Measurements from ENCODE around the gene MPST.

The MPST gene

DNA sequence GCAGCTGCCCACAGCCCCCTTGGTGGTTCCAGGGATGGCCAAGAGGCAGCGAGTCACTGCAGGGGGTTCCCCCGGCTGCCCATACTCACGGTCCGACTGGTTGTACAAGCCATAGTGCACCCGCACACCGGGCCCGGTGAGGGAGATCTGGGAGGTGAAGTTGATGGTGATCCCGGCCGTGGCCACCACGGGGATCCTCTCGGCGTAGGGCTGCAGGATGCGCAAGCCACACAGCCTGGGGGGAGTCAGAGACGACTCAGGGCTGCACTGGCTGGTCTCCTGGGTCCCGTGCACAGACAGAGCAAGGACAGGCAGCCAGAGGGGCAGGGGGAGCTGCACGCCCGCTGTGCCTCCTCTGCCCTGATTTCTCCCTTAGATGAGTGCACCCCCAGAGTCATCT lies 55.5 kb downstream of the MPST start:
- H3K27me3 ChIP-seq (ENCODE audit: low read depth, low read length) = no peaks in the 10 kb centered on the region
- peaks cover 64% of the 10 kb centered on the region for H3K36me3 ChIP-seq (replicated peaks; ENCODE audit: low read depth, low read length)
- H2AFZ ChIP-seq (ENCODE audit: low read depth, low read length) = no peak overlapping the region
- peaks cover 5% of the 10 kb centered on the region for H4K20me1 ChIP-seq (ENCODE audit: insufficient read depth, low read length)
- H3K4me3 ChIP-seq (ENCODE audit: low read length) = no peak overlapping the region
- no peaks in the 10 kb centered on the region for H3K9me3 ChIP-seq (ENCODE audit: insufficient read depth, low read length)
- no peak overlapping the region for H3K27ac ChIP-seq (ENCODE audit: low read length)
- H3K79me2 ChIP-seq (ENCODE audit: low read length) = no peaks in the 10 kb centered on the region
- TF ChIP-seq EZH2phosphoT487 (IDR thresholded peaks at IDR 0.05; ENCODE audit: low read depth) = no peak
- TF ChIP-seq, protein P1, sequence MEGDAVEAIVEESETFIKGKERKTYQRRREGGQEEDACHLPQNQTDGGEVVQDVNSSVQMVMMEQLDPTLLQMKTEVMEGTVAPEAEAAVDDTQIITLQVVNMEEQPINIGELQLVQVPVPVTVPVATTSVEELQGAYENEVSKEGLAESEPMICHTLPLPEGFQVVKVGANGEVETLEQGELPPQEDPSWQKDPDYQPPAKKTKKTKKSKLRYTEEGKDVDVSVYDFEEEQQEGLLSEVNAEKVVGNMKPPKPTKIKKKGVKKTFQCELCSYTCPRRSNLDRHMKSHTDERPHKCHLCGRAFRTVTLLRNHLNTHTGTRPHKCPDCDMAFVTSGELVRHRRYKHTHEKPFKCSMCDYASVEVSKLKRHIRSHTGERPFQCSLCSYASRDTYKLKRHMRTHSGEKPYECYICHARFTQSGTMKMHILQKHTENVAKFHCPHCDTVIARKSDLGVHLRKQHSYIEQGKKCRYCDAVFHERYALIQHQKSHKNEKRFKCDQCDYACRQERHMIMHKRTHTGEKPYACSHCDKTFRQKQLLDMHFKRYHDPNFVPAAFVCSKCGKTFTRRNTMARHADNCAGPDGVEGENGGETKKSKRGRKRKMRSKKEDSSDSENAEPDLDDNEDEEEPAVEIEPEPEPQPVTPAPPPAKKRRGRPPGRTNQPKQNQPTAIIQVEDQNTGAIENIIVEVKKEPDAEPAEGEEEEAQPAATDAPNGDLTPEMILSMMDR (IDR thresholded peaks at IDR 0.05; ENCODE audit: low read depth, low read length) = no peak
- H3K4me1 ChIP-seq (ENCODE audit: low read length) = peaks cover 20% of the 10 kb centered on the region
- no peak overlapping the region for H3K9ac ChIP-seq (ENCODE audit: low read length)
- H3K4me2 ChIP-seq (ENCODE audit: low read length) = no peak overlapping the region

DNA sequence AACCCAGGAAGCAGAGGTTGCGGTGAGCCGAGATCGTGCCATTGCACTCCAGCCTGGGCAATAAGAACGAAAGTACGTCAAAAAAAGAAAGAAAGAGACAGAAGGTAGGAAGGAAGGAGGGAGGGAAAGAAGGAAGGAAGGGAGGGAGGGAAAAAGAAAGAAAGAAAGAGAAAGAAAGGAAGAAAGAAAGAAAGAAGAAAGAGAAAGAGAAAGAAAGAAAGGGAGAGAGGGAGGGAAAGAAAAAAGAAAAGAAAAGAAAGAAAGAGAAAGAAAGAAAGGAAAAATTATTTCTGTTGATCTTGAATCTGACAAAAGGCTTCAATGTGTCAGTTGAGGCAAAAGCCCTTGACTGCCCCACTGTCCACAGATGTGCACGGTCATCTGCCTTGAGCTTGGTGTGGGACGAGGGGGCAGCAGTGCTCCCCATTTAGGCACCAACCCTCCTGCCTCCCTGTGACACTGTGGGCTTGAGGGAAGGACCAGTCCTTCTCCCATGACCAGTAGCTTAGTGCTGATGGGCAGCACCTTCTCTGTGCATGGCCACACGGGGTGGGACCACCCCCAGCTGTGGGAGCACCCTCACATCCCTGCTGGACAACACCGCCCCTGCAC lies 56.4 kb downstream of the MPST start:
- H3K27me3 ChIP-seq (ENCODE audit: low read depth, low read length) = no peaks in the 10 kb centered on the region
- no peaks in the 10 kb centered on the region for H3K79me2 ChIP-seq (ENCODE audit: low read length)
- no peak overlapping the region for H3K4me2 ChIP-seq (ENCODE audit: low read length)

DNA sequence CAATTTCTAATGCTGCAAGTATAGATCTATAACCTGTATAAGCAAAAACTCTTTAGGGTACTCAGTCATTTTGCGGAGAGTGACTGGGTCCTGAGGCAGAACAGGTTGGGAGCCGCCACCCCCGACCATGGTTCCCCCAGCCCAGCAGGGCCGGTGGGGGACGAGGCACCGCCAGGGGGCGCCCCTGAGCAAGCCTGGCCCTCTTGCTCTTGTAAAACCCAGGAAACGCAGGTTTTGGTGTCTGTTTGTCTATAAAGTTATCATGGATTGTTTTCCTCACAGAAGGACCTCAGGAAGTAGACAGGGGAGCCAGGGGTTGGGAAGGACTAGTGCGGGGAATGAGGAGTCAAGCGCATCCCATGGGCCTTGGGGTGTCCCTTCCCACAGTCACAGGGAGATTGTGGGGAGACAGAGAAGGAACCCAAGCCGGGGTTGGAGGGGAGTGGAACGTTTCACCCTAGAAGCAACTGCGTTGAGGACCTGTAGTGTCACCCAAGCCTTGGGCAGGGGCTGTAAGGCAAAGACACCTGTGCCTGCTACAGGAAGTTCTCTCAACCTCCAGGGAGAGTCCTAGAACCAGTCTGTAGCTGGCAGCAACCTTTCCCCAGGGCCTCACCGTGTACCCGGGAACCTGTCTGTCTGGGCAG lies 58.4 kb downstream of the MPST start:
- H2AFZ ChIP-seq (ENCODE audit: low read depth, low read length) = no peak overlapping the region
- H3K79me2 ChIP-seq (ENCODE audit: low read length) = no peaks in the 10 kb centered on the region
- no peaks in the 10 kb centered on the region for H4K20me1 ChIP-seq (ENCODE audit: insufficient read depth, low read length)
- TF ChIP-seq, protein P1 (IDR thresholded peaks at IDR 0.05; ENCODE audit: low read depth, low read length) = peak; percentile 99
- TF ChIP-seq EZH2phosphoT487 (IDR thresholded peaks at IDR 0.05; ENCODE audit: low read depth) = no peak
- H3K27ac ChIP-seq (ENCODE audit: low read length) = peak overlapping the region; percentile 58
- peak overlapping the region; percentile 3; the same call in 1 of the 2 replicates for H3K9ac ChIP-seq (ENCODE audit: low read length)
- peaks cover 47% of the 10 kb centered on the region for H3K4me1 ChIP-seq (ENCODE audit: low read length)
- peaks cover 65% of the 10 kb centered on the region for H3K36me3 ChIP-seq (replicated peaks; ENCODE audit: low read depth, low read length)
- no peaks in the 10 kb centered on the region for H3K27me3 ChIP-seq (ENCODE audit: low read depth, low read length)
- H3K4me2 ChIP-seq (ENCODE audit: low read length) = peak overlapping the region; percentile 26; the same call in 1 of the 2 replicates
- H3K4me3 ChIP-seq (ENCODE audit: low read length) = no peak overlapping the region
- no peaks in the 10 kb centered on the region for H3K9me3 ChIP-seq (ENCODE audit: insufficient read depth, low read length)

More for the DNA sequence above, 56.4 kb downstream of the MPST start:
- Histone ChIP-seq H3K27ac (ENCODE audit: low read length) (no peak overlapping the region), H3K4me1 (ENCODE audit: low read length) (peaks cover 29% of the 10 kb centered on the region), H3K9me3 (ENCODE audit: insufficient read depth, low read length) (no peaks in the 10 kb centered on the region), H3K4me3 (ENCODE audit: low read length) (no peak overlapping the region), H4K20me1 (ENCODE audit: insufficient read depth, low read length) (peaks cover 5% of the 10 kb centered on the region), H2AFZ (ENCODE audit: low read depth, low read length) (no peak overlapping the region), H3K36me3 (replicated peaks; ENCODE audit: low read depth, low read length) (peaks cover 63% of the 10 kb centered on the region), H3K9ac (ENCODE audit: low read length) (no peak overlapping the region)
- TF ChIP-seq EZH2phosphoT487 (IDR thresholded peaks at IDR 0.05; ENCODE audit: low read depth) = no peak
- TF ChIP-seq, protein P1 (IDR thresholded peaks at IDR 0.05; ENCODE audit: low read depth, low read length) = no peak

DNA sequence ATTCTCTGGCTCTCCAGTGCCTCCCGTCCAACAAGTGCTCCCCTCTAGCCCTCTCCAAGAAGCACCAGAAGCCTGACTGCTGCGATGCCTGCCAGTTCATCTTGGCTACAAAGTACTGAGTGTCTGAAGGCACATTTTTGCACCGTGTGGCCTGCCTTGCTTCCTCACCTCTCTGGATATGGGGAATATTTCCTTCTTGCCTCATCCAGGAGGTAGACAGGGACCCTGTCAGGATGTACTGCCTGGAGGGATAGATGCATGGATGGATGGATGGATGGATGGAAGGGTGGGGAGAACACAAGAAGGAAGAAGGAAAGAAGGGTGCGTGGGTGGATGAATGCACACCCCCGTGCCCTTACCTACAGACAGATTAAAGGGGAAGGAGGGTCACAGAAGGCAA lies 59.6 kb downstream of the MPST start:
- Histone ChIP-seq H3K9me3 (ENCODE audit: insufficient read depth, low read length) (no peaks in the 10 kb centered on the region), H3K27ac (ENCODE audit: low read length) (peak overlapping the region; percentile 25), H3K4me2 (ENCODE audit: low read length) (peak overlapping the region; percentile 5; the same call in 1 of the 2 replicates), H3K9ac (ENCODE audit: low read length) (no peak overlapping the region), H3K27me3 (ENCODE audit: low read depth, low read length) (no peaks in the 10 kb centered on the region), H3K79me2 (ENCODE audit: low read length) (no peaks in the 10 kb centered on the region), H3K36me3 (replicated peaks; ENCODE audit: low read depth, low read length) (peaks cover 65% of the 10 kb centered on the region), H3K4me3 (ENCODE audit: low read length) (no peak overlapping the region), H4K20me1 (ENCODE audit: insufficient read depth, low read length) (no peaks in the 10 kb centered on the region), H3K4me1 (ENCODE audit: low read length) (peaks cover 47% of the 10 kb centered on the region), H2AFZ (ENCODE audit: low read depth, low read length) (no peak overlapping the region)
- TF ChIP-seq, protein P1 (IDR thresholded peaks at IDR 0.05; ENCODE audit: low read depth, low read length) = no peak
- no peak for TF ChIP-seq EZH2phosphoT487 (IDR thresholded peaks at IDR 0.05; ENCODE audit: low read depth)

Measured in OCI-LY3 (cell line).